Muscle layer of duodenum (tissue), 2 donors: ENCODE results near the gene RGS6.
A peak's percentile ranks its signal among the peaks of the same experiment; 100 is the strongest.
"Not testable (repeated sequence)": the region's sequence is repeated elsewhere in the genome, so short reads cannot be mapped to it uniquely, and the experiment has no call there.

ENCODE experiments used
- H3K27ac ChIP-seq: one replicate; pipeline ENCODE4 v1.7.0; 2013; ENCODE audit warnings: mild to moderate bottlenecking, low read length
- H3K27me3 ChIP-seq: one replicate; pipeline ENCODE4 v1.7.0; 2013; ENCODE audit warnings: low read depth, mild to moderate bottlenecking, control low read depth, low read length
- H3K36me3 ChIP-seq, 2 donors: one replicate each; pipeline ENCODE4 v1.7.0; 2013; ENCODE audit warnings: low read length in 2 of 2, control low read depth in 1 of 2, mild to moderate bottlenecking in 1 of 2; ENCODE audit not compliant: insufficient read depth in 2 of 2, control insufficient read depth in 1 of 2
- H3K4me1 ChIP-seq, 2 donors: one replicate each; pipeline ENCODE4 v1.7.0; 2013; ENCODE audit warnings: low read length in 2 of 2, mild to moderate bottlenecking in 2 of 2, control low read depth in 1 of 2, moderate library complexity in 1 of 2; ENCODE audit not compliant: insufficient read depth in 2 of 2, control insufficient read depth in 1 of 2
- H3K4me3 ChIP-seq, 2 donors: one replicate each; pipeline ENCODE4 v1.7.0; 2013; ENCODE audit warnings: low read length in 2 of 2, low read depth in 1 of 2, mild to moderate bottlenecking in 1 of 2
- H3K9me3 ChIP-seq, 2 donors: one replicate each; pipeline ENCODE4 v1.7.0; 2013; ENCODE audit warnings: low read length in 2 of 2, control low read depth in 1 of 2, mild to moderate bottlenecking in 1 of 2; ENCODE audit not compliant: control insufficient read depth in 1 of 2
- donor health status: healthy.

Gene RGS6

GRCh38 chr14:71913342-71913741 lies 18.9 kb upstream of the RGS6 start:
- Histone ChIP-seq H3K4me1 (no peaks in the 10 kb centered on the region), H3K9me3 (no peaks in the 10 kb centered on the region), H3K27ac (no peak overlapping the region), H3K27me3 (no peaks in the 10 kb centered on the region), H3K36me3 (no peaks in the 10 kb centered on the region), H3K4me3 (no peak overlapping the region)

- H3K4me3 ChIP-seq: no peak overlapping the region
- no peaks in the 10 kb centered on the region for H3K27me3 ChIP-seq
- H3K4me1 ChIP-seq: no peaks in the 10 kb centered on the region
- no peaks in the 10 kb centered on the region for H3K36me3 ChIP-seq
- no peaks in the 10 kb centered on the region for H3K9me3 ChIP-seq
- no peak overlapping the region for H3K27ac ChIP-seq
Measured at GRCh38 chr14:71918955-71919354, 13.3 kb upstream of the RGS6 start.

- Histone ChIP-seq H3K9me3 (no peaks in the 10 kb centered on the region), H3K36me3 (no peaks in the 10 kb centered on the region), H3K4me1 (no peaks in the 10 kb centered on the region), H3K27me3 (no peaks in the 10 kb centered on the region), H3K27ac (no peak overlapping the region), H3K4me3 (no peak overlapping the region)
Measured at GRCh38 chr14:71923513-71923912, 8.7 kb upstream of the RGS6 start.

- peaks cover 4% of the 10 kb centered on the region for H3K27me3 ChIP-seq
- H3K27ac ChIP-seq: no peak overlapping the region
Measured at GRCh38 chr14:71931492-71932228, 569 bp upstream of the RGS6 start.

GRCh38 chr14:71933001-71933587 lies 865 bp downstream of the RGS6 start:
- H3K27ac ChIP-seq: no peak overlapping the region
- peaks cover 4% of the 10 kb centered on the region for H3K27me3 ChIP-seq
- no peaks in the 10 kb centered on the region for H3K9me3 ChIP-seq
- H3K4me3 ChIP-seq: peak overlapping the region; percentile 40 to 60
- peaks cover 0 to 18% of the 10 kb centered on the region in 2 donors for H3K4me1 ChIP-seq
- H3K36me3 ChIP-seq: no peaks in the 10 kb centered on the region

More at GRCh38 chr14:71931492-71932228, 569 bp upstream of the RGS6 start:
- Histone ChIP-seq H3K36me3 (no peaks in the 10 kb centered on the region), H3K9me3 (no peaks in the 10 kb centered on the region), H3K4me1 (peaks cover 0 to 18% of the 10 kb centered on the region in 2 donors), H3K4me3 (peak overlapping the region in 1 of 2 donors; percentile 60)

GRCh38 chr14:71938273-71938672 lies 6.0 kb downstream of the RGS6 start:
- not testable (repeated sequence) for H3K4me3 ChIP-seq, H3K27ac ChIP-seq, H3K4me1 ChIP-seq, H3K36me3 ChIP-seq, H3K27me3 ChIP-seq
- peaks cover 0 to 11% of the 10 kb centered on the region in 2 donors for H3K9me3 ChIP-seq

GRCh38 chr14:71939344-71939743 lies 7.1 kb downstream of the RGS6 start:
- not testable (repeated sequence) for H3K27ac ChIP-seq, H3K4me1 ChIP-seq, H3K4me3 ChIP-seq

GRCh38 chr14:71940500-71940899 lies 8.3 kb downstream of the RGS6 start:
- H3K36me3 ChIP-seq, H3K27ac ChIP-seq, H3K4me1 ChIP-seq, H3K4me3 ChIP-seq, H3K27me3 ChIP-seq: not testable (repeated sequence)
- H3K9me3 ChIP-seq: peaks cover 0 to 11% of the 10 kb centered on the region in 2 donors

More at GRCh38 chr14:71939344-71939743, 7.1 kb downstream of the RGS6 start:
- not testable (repeated sequence) for H3K27me3 ChIP-seq, H3K36me3 ChIP-seq
- peaks cover 0 to 11% of the 10 kb centered on the region in 2 donors for H3K9me3 ChIP-seq

- not testable (repeated sequence) for H3K27ac ChIP-seq, H3K27me3 ChIP-seq, H3K4me1 ChIP-seq, H3K4me3 ChIP-seq, H3K36me3 ChIP-seq
- H3K9me3 ChIP-seq: peaks cover 0 to 11% of the 10 kb centered on the region in 2 donors
Measured at GRCh38 chr14:71941616-71942015, 9.4 kb downstream of the RGS6 start.

- Histone ChIP-seq H3K36me3 (no peaks in the 10 kb centered on the region), H3K27ac (no peak overlapping the region), H3K4me1 (no peaks in the 10 kb centered on the region), H3K27me3 (no peaks in the 10 kb centered on the region), H3K9me3 (peaks cover 0 to 11% of the 10 kb centered on the region in 2 donors), H3K4me3 (no peak overlapping the region)
Measured at GRCh38 chr14:71942904-71943694, 10.9 kb downstream of the RGS6 start.

GRCh38 chr14:71943695-71944018 lies 11.4 kb downstream of the RGS6 start:
- H3K9me3 ChIP-seq: peaks cover 0 to 11% of the 10 kb centered on the region in 2 donors
- no peaks in the 10 kb centered on the region for H3K27me3 ChIP-seq
- H3K4me3 ChIP-seq: no peak overlapping the region
- H3K27ac ChIP-seq: no peak overlapping the region
- H3K36me3 ChIP-seq: no peaks in the 10 kb centered on the region
- no peaks in the 10 kb centered on the region for H3K4me1 ChIP-seq
